ENCODE results near the gene FGFRL1. TPM values are rescaled to one million over a fixed set of nuclear protein-coding genes. Genes with fewer than 3 reads are reported as not detected.

The FGFRL1 gene
- total RNA-seq, 1 donor from 2014 or later = 58.8 TPM

- DNase-seq (ENCODE audit: low read depth, low spot score) = no peak
- Mint-ChIP-seq H3K4me1 (peaks cover 28% of the 10 kb centered on the region), H3K27me3 (ENCODE audit: low read depth) (peaks cover 33% of the 10 kb centered on the region), H3K4me3 (no peak overlapping the region), H3K9me3 (no peaks in the 10 kb centered on the region), H3K36me3 (ENCODE audit: low read depth) (no peaks in the 10 kb centered on the region), H3K27ac (ENCODE audit: unreplicated experiment) (no peak overlapping the region)
- TF ChIP-seq CTCF (conservative IDR thresholded peaks at IDR 0.05) = no peak
Observed at GRCh38 chr4:1060121-1060520, 48.7 kb downstream of the FGFRL1 start.

- Mint-ChIP-seq H3K27me3 (ENCODE audit: low read depth) (peaks cover 28% of the 10 kb centered on the region), H3K9me3 (no peaks in the 10 kb centered on the region), H3K36me3 (ENCODE audit: low read depth) (no peaks in the 10 kb centered on the region), H3K4me1 (peaks cover 28% of the 10 kb centered on the region), H3K27ac (ENCODE audit: unreplicated experiment) (no peak overlapping the region), H3K4me3 (no peak overlapping the region)
- no peak for DNase-seq (ENCODE audit: low read depth, low spot score)
- TF ChIP-seq CTCF (conservative IDR thresholded peaks at IDR 0.05) = no peak
Observed at GRCh38 chr4:1060621-1061020, 49.2 kb downstream of the FGFRL1 start.

GRCh38 chr4:1061056-1061700, 49.8 kb downstream of the FGFRL1 start:
- DNase-seq (ENCODE audit: low read depth, low spot score) = no peak
- Mint-ChIP-seq H3K36me3 (ENCODE audit: low read depth) (no peaks in the 10 kb centered on the region), H3K4me3 (no peak overlapping the region), H3K4me1 (peaks cover 25% of the 10 kb centered on the region), H3K27ac (ENCODE audit: unreplicated experiment) (no peak overlapping the region), H3K27me3 (ENCODE audit: low read depth) (peaks cover 22% of the 10 kb centered on the region), H3K9me3 (no peaks in the 10 kb centered on the region)
- TF ChIP-seq CTCF (conservative IDR thresholded peaks at IDR 0.05) = no peak

- H3K27ac Mint-ChIP-seq (ENCODE audit: unreplicated experiment) = no peak overlapping the region
- no peak for DNase-seq (ENCODE audit: low read depth, low spot score)
- TF ChIP-seq CTCF (conservative IDR thresholded peaks at IDR 0.05) = no peak
- H3K27me3 Mint-ChIP-seq (ENCODE audit: low read depth) = peaks cover 16% of the 10 kb centered on the region
- H3K4me3 Mint-ChIP-seq = no peak overlapping the region
- peaks cover 23% of the 10 kb centered on the region for H3K4me1 Mint-ChIP-seq
- no peaks in the 10 kb centered on the region for H3K9me3 Mint-ChIP-seq
- H3K36me3 Mint-ChIP-seq (ENCODE audit: low read depth) = no peaks in the 10 kb centered on the region
Observed at GRCh38 chr4:1061760-1062159, 50.3 kb downstream of the FGFRL1 start.

GRCh38 chr4:1062419-1062818, 51.0 kb downstream of the FGFRL1 start:
- Mint-ChIP-seq H3K4me3 (no peak overlapping the region), H3K9me3 (no peaks in the 10 kb centered on the region), H3K27me3 (ENCODE audit: low read depth) (peaks cover 14% of the 10 kb centered on the region), H3K27ac (ENCODE audit: unreplicated experiment) (no peak overlapping the region), H3K4me1 (peaks cover 23% of the 10 kb centered on the region), H3K36me3 (ENCODE audit: low read depth) (no peaks in the 10 kb centered on the region)
- TF ChIP-seq CTCF (conservative IDR thresholded peaks at IDR 0.05) = no peak
- DNase-seq (ENCODE audit: low read depth, low spot score) = no peak

Data from neural crest cell (in vitro differentiated cells).